Ascending aorta (tissue), 2 donors: ENCODE data around the gene CRTC1. TPM values are rescaled to one million over a fixed set of nuclear protein-coding genes. Genes with fewer than 3 reads are reported as not detected.

Experiments
- DNase-seq, 2 donors: peaks; one replicate each; pipeline ENCODE4 v3.0.0-alpha.2; 2019; ENCODE audit warnings: low spot score in 2 of 2
- H3K27ac ChIP-seq, 2 donors: fragments of 200-600 bp; sonication (generic); one replicate each; pipeline ENCODE4 v1.5.1; 2016 to 2017; ENCODE audit warnings: mild to moderate bottlenecking in 1 of 2
- H3K27me3 ChIP-seq: fragments of 200-600 bp; sonication (generic); one replicate; pipeline ENCODE4 v1.5.1; 2017
- H3K36me3 ChIP-seq, 2 donors: fragments of 200-600 bp; sonication (generic); one replicate each; pipeline ENCODE4 v1.5.1; 2016
- H3K4me1 ChIP-seq, 2 donors: fragments of 200-600 bp; sonication (generic); one replicate each; pipeline ENCODE4 v1.5.1; 2016 to 2017; ENCODE audit warnings: mild to moderate bottlenecking in 1 of 2
- H3K4me3 ChIP-seq, 2 donors: fragments of 200-600 bp; sonication (generic); one replicate each; pipeline ENCODE4 v1.5.1; 2016 to 2017; ENCODE audit warnings: mild to moderate bottlenecking in 1 of 2
- H3K9me3 ChIP-seq, 2 donors: fragments of 200-600 bp; sonication (generic); one replicate each; pipeline ENCODE4 v1.5.1; 2016
- CTCF ChIP-seq, 3 experiments: fragments of 200-600 bp in 2 of 3; fragments of 450-650 bp in 1 of 3; sonication (generic) in 2 of 3; IDR thresholded peaks; one replicate each; pipeline ENCODE4 v1.5.1; 2016 to 2019; ENCODE audit warnings: antibody characterized with exemption in 3 of 3, mild to moderate bottlenecking in 1 of 3, moderate library complexity in 1 of 3
- intact Hi-C: fragments of 100-400 bp; cut with DNase I; formaldehyde crosslinking; loops from one replicate; pipeline ENCODE4 v1.15.1; 2023
- total RNA-seq: library from RNA; depleted of rRNA; stranded (reverse); fragments of >200 nt; gene quantifications from one replicate; pipeline ENCODE4 v1.1.0, GENCODE V29; 2016

CRTC1 gene
- total RNA-seq, 1 donor from 2014 or later = 10.0 TPM

- Histone ChIP-seq H3K9me3 (no peaks in the 10 kb centered on the region), H3K27ac (no peak overlapping the region), H3K4me3 (no peak overlapping the region), H3K4me1 (peaks cover 7 to 10% of the 10 kb centered on the region in 2 donors), H3K36me3 (no peaks in the 10 kb centered on the region), H3K27me3 (no peaks in the 10 kb centered on the region)
- intact Hi-C loops = no loop called here
- DNase-seq = no peak
- TF ChIP-seq CTCF (IDR thresholded peaks at IDR 0.05) = no peak
Measured at GRCh38 chr19:18697680-18698079, 14.2 kb downstream of the CRTC1 start.

- H3K4me3 ChIP-seq = no peak overlapping the region
- no peaks in the 10 kb centered on the region for H3K36me3 ChIP-seq
- DNase-seq = no peak
- H3K27ac ChIP-seq = no peak overlapping the region
- no peak for TF ChIP-seq CTCF (IDR thresholded peaks at IDR 0.05)
- no peaks in the 10 kb centered on the region for H3K27me3 ChIP-seq
- H3K9me3 ChIP-seq = no peaks in the 10 kb centered on the region
- H3K4me1 ChIP-seq = peaks cover 7 to 10% of the 10 kb centered on the region in 2 donors
- intact Hi-C loops = no loop called here
Measured at GRCh38 chr19:18698321-18699167, 15.1 kb downstream of the CRTC1 start.

GRCh38 chr19:18699403-18700054 is 16.0 kb downstream of the CRTC1 start:
- Histone ChIP-seq H3K36me3 (no peaks in the 10 kb centered on the region), H3K4me3 (no peak overlapping the region), H3K4me1 (peaks cover 7 to 10% of the 10 kb centered on the region in 2 donors), H3K27me3 (no peaks in the 10 kb centered on the region), H3K27ac (peak overlapping the region; percentile 72 to 82), H3K9me3 (no peaks in the 10 kb centered on the region)
- DNase-seq = no peak
- no peak for TF ChIP-seq CTCF (IDR thresholded peaks at IDR 0.05)
- intact Hi-C loops = no loop called here

DNA sequence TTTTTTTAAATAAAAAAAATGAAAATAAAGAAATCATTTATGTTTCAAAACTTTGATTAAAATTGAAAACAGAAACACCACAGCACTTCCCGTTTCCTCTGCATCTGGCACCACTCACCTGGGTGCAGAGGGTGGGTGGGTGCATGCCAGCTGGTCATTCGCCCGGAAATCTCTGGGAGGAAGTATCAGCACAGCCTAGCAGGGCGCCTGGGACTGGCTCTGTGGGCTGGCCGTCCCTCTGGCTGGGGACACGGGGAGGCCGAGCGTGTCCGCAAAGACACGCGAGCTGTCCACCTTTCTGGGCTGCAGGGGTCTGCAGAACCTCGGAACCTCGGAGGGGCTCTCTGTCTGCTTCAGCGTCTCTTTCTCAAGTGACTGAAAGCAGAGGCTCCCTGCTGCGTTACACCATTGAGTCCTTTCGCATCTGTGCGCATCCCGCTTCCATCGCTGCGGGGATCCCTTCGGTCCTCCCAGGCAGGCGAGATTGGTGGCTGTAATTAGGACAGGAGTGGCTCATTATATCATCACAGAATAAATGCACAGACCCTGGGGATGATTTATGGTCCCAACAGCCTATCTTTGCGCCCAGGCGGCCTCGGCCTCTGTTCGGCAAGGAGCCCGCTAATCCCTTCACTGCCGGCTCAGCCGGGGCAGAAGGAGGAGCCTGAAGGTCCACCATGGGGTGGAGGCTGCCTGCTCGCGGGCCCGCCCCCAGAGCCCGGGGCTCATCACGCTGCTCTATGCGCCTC is 17.2 kb downstream of the CRTC1 start:
- no peaks in the 10 kb centered on the region for H3K27me3 ChIP-seq
- peaks cover 7 to 10% of the 10 kb centered on the region in 2 donors for H3K4me1 ChIP-seq
- DNase-seq = peak in 1 of 2 donors; percentile 85
- no peaks in the 10 kb centered on the region for H3K9me3 ChIP-seq
- intact Hi-C loops = no loop called here
- TF ChIP-seq CTCF (IDR thresholded peaks at IDR 0.05) = no peak
- peak overlapping the region; percentile 45 to 70 for H3K4me3 ChIP-seq
- no peaks in the 10 kb centered on the region for H3K36me3 ChIP-seq
- H3K27ac ChIP-seq = peak overlapping the region; percentile 72 to 82

GRCh38 chr19:18701250-18701608 is 17.7 kb downstream of the CRTC1 start:
- no peaks in the 10 kb centered on the region for H3K9me3 ChIP-seq
- peaks cover 7 to 10% of the 10 kb centered on the region in 2 donors for H3K4me1 ChIP-seq
- no peak for TF ChIP-seq CTCF (IDR thresholded peaks at IDR 0.05)
- H3K4me3 ChIP-seq = peak overlapping the region; percentile 45 to 70
- H3K27ac ChIP-seq = peak overlapping the region; percentile 72 to 82
- DNase-seq = no peak
- intact Hi-C loops = no loop called here
- H3K27me3 ChIP-seq = no peaks in the 10 kb centered on the region
- H3K36me3 ChIP-seq = no peaks in the 10 kb centered on the region
